Endothelial cell of umbilical vein (primary cell): Measurements from ENCODE around the gene RAB3GAP2. TPM values are rescaled to one million over a fixed set of nuclear protein-coding genes. Genes with fewer than 3 reads are reported as not detected.
"Not testable (repeated sequence)": the region's sequence is repeated elsewhere in the genome, so short reads cannot be mapped to it uniquely, and the experiment has no call there.

Experiments used
- BruUV-seq: library from RNA; stranded (reverse); fragments of 400-500 nt; replicated peaks from 2 replicates; lab custom pipeline; 2021; lab: Mats Ljungman, UMichigan
- CTCF ChIA-PET: fragments of 300-600, 350-600 bp; sonication (Branson Sonifier 250); formaldehyde crosslinking; loops from one replicate; lab custom pipeline; 2021; ENCODE audit warnings: antibody characterized with exemption, inconsistent platforms; lab: Charles Lee
- POLR2A ChIA-PET: fragments of 300-600, 350-600 bp; sonication (Branson Sonifier 250); formaldehyde crosslinking; loops from one replicate; lab custom pipeline; 2021; ENCODE audit warnings: antibody characterized with exemption, inconsistent platforms; lab: Charles Lee
- DNase-seq: peaks from one replicate; pipeline ENCODE4 v3.0.0-alpha.2; 2011; ENCODE audit warnings: low read depth, low spot score
- FAIRE-seq: peaks from 2 replicates; lab custom pipeline; 2011; peaks lifted over from hg19 to GRCh38; lab: Jason Lieb, UNC
- H2AFZ ChIP-seq: 2 replicates; pipeline ENCODE4 v1.6.0; 2012; ENCODE audit warnings: low read depth, low read length, control low read depth, inconsistent platforms
- H3K27ac ChIP-seq: 2 replicates; pipeline ENCODE4 v1.5.1; 2011; ENCODE audit warnings: low read depth, mild to moderate bottlenecking, control low read depth, low read length, moderate library complexity; ENCODE audit not compliant: insufficient read depth
- H3K27me3 ChIP-seq, 2 experiments: 2 replicates each; pipeline versions ENCODE4 v1.6.0 to v1.6.1; 2011; ENCODE audit warnings: low read length in 2 of 2, mixed read lengths in 1 of 2; ENCODE audit not compliant: control insufficient read depth in 2 of 2, insufficient read depth in 2 of 2
- H3K36me3 ChIP-seq, 2 experiments: 2 replicates in 1 of 2; 3 replicates in 1 of 2; pipeline ENCODE4 v1.5.1; 2011; ENCODE audit warnings: low read length in 2 of 2, mild to moderate bottlenecking in 1 of 2, moderate library complexity in 1 of 2; ENCODE audit not compliant: control insufficient read depth in 2 of 2, insufficient read depth in 2 of 2; ENCODE audit errors: extremely low read depth in 1 of 2
- H3K4me1 ChIP-seq: 3 replicates; pipeline ENCODE4 v1.5.1; 2011; ENCODE audit warnings: mild to moderate bottlenecking, low read length; ENCODE audit not compliant: control insufficient read depth, insufficient read depth; ENCODE audit errors: extremely low read depth
- H3K4me2 ChIP-seq: 2 replicates; pipeline ENCODE4 v1.6.1; 2011; ENCODE audit warnings: low read length, control low read depth, mixed read lengths; ENCODE audit not compliant: insufficient read depth
- H3K4me3 ChIP-seq, 3 experiments: fragments of 200-600 bp in 1 of 3; sonication (generic), shearing (Covaris generic) in 1 of 3; replicated peaks in 1 of 3; 2 replicates each; pipeline ENCODE4 v1.5.1; 2011 to 2016; ENCODE audit warnings: control low read depth in 3 of 3, low read length in 3 of 3, mild to moderate bottlenecking in 2 of 3, inconsistent platforms in 1 of 3, low read depth in 1 of 3, moderate library complexity in 1 of 3; ENCODE audit not compliant: insufficient read depth in 1 of 3
- H3K79me2 ChIP-seq: 2 replicates; pipeline ENCODE4 v1.6.0; 2012; ENCODE audit warnings: low read length, inconsistent platforms; ENCODE audit not compliant: control insufficient read depth, insufficient read depth
- H3K9ac ChIP-seq: replicated peaks from 2 replicates; pipeline ENCODE3; 2011; ENCODE audit warnings: low read length, control low read depth; ENCODE audit not compliant: insufficient read depth; ENCODE audit errors: extremely low read depth
- H3K9me1 ChIP-seq: replicated peaks from 3 replicates; pipeline ENCODE4 v1.6.0; 2011; ENCODE audit warnings: mild to moderate bottlenecking, low read length; ENCODE audit not compliant: control insufficient read depth, insufficient read depth; ENCODE audit errors: extremely low read depth
- H3K9me3 ChIP-seq: replicated peaks from 2 replicates; pipeline ENCODE4 v1.5.1; 2012; ENCODE audit warnings: low read length, inconsistent platforms; ENCODE audit not compliant: control insufficient read depth, insufficient read depth
- H4K20me1 ChIP-seq: replicated peaks from 2 replicates; pipeline ENCODE3; 2011; ENCODE audit warnings: mild to moderate bottlenecking, low read length; ENCODE audit not compliant: control insufficient read depth, insufficient read depth; ENCODE audit errors: extremely low read depth
- CTCF ChIP-seq, 2 donors: IDR thresholded peaks; 1 replicate in 1 of 2; 2 replicates in 1 of 2; pipeline ENCODE4 v1.5.1; 2011; ENCODE audit warnings: low read length in 2 of 2, mild to moderate bottlenecking in 2 of 2, moderate library complexity in 2 of 2, control low read depth in 1 of 2, inconsistent platforms in 1 of 2, low read depth in 1 of 2; ENCODE audit not compliant: insufficient read depth in 1 of 2; ENCODE audit errors: extremely low read depth in 1 of 2
- EZH2 ChIP-seq: IDR thresholded peaks from 2 replicates; pipeline ENCODE4 v1.6.1; 2012; ENCODE audit warnings: borderline replicate concordance, low read depth, mild to moderate bottlenecking, moderate library complexity, low read length, inconsistent platforms; ENCODE audit not compliant: severe bottlenecking
- FOS ChIP-seq: IDR thresholded peaks from 2 replicates; pipeline ENCODE4 v1.6.1; 2011; ENCODE audit warnings: mild to moderate bottlenecking, low read length, moderate library complexity, borderline replicate concordance; ENCODE audit not compliant: insufficient read depth
- GATA2 ChIP-seq: IDR thresholded peaks from 2 replicates; pipeline ENCODE4 v1.7.0; 2011; ENCODE audit warnings: low read depth, mild to moderate bottlenecking, moderate library complexity, mixed read lengths, low read length; ENCODE audit not compliant: insufficient read length, insufficient read depth
- JUN ChIP-seq: IDR thresholded peaks from 2 replicates; pipeline ENCODE4 v1.6.1; 2011; ENCODE audit warnings: borderline replicate concordance, low read depth; ENCODE audit not compliant: insufficient read length, insufficient read depth
- MAX ChIP-seq: IDR thresholded peaks from 2 replicates; pipeline ENCODE4 v1.6.1; 2011; ENCODE audit not compliant: insufficient read depth, insufficient read length
- MYC ChIP-seq: IDR thresholded peaks from one replicate; pipeline ENCODE4 v1.6.1; 2011; ENCODE audit warnings: mild to moderate bottlenecking, low read depth, low read length
- POLR2A ChIP-seq: IDR thresholded peaks from 2 replicates; pipeline ENCODE4 v1.6.1; 2012; ENCODE audit warnings: low read depth, mild to moderate bottlenecking, control low read depth, low read length
- POLR2AphosphoS5 ChIP-seq: IDR thresholded peaks from 2 replicates; pipeline ENCODE4 v1.6.1; 2012; ENCODE audit warnings: low read depth, mild to moderate bottlenecking, control low read depth, low read length, moderate library complexity; ENCODE audit not compliant: insufficient read depth
- dilution Hi-C: fragments of 300-500 bp; cut with MboI; formaldehyde crosslinking; loops from one replicate; pipeline ENCODE4 v1.15.0; 2019; ENCODE audit warnings: low sequenced_read_pairs; ENCODE audit not compliant: extremely low pct_ligation_motif_present
- intact Hi-C: fragments of 100-400 bp; cut with micrococcal nuclease; formaldehyde crosslinking; loops from one replicate; pipeline ENCODE4 v1.10.0; 2022
- polyA plus RNA-seq, 4 experiments: library from polyadenylated mRNA; depleted of rRNA in 3 of 4; stranded (reverse) in 3 of 4; unstranded in 1 of 4; fragments of >200 nt; gene quantifications; 2 replicates each; pipeline versions ENCODE4 v1.2.1 to v1.2.3, GENCODE V29; 2011 to 2012; ENCODE audit warnings: missing spikeins in 1 of 4
- total RNA-seq: library from RNA; stranded (reverse); gene quantifications from 2 replicates; pipeline ENCODE4 v1.2.3, GENCODE V29; 2021

Gene RAB3GAP2
- total and polyA plus RNA-seq, 2 donors (not counting 3 experiments of a cell fraction or from before 2014, with no cell fraction given): 11.1 to 37.4 TPM

- POLR2A ChIA-PET: no interaction called here
- Histone ChIP-seq H3K9me1 (no peaks in the 10 kb centered on the region), H3K36me3 (no peaks in the 10 kb centered on the region), H3K4me3 (no peak overlapping the region), H3K27ac (no peak overlapping the region), H3K27me3 (no peaks in the 10 kb centered on the region), H4K20me1 (no peaks in the 10 kb centered on the region), H3K9ac (no peak overlapping the region), H2AFZ (no peak overlapping the region), H3K4me2 (no peak overlapping the region), H3K9me3 (no peaks in the 10 kb centered on the region), H3K4me1 (no peaks in the 10 kb centered on the region), H3K79me2 (peaks cover 19% of the 10 kb centered on the region)
- BruUV-seq: no TSS peak
- CTCF ChIA-PET: interaction anchor here (1.0 kb wide), 1 partner anchor 9 kb away, joined by 5 read pairs; no protein-coding TSS in a partner anchor
- no peak for TF ChIP-seq GATA2
- TF ChIP-seq EZH2: no peak
- no peak for TF ChIP-seq POLR2AphosphoS5
- TF ChIP-seq MAX: no peak
- no peak for TF ChIP-seq POLR2A
- no peak for TF ChIP-seq JUN
- no peak for TF ChIP-seq FOS
- TF ChIP-seq MYC: no peak
- no peak for TF ChIP-seq CTCF (IDR thresholded peaks at IDR 0.05; ENCODE audit: extremely low read depth in 1 of 2, insufficient read depth in 1 of 2, low read depth in 1 of 2, low read length in 2 of 2)
- no peak for DNase-seq
- dilution Hi-C loops (no loop called here), intact Hi-C loops (no loop called here)
- FAIRE-seq: no peak
Observed at GRCh38 chr1:220221269-220221668, 51.0 kb downstream of the RAB3GAP2 start.

GRCh38 chr1:220220699-220221040, 51.6 kb downstream of the RAB3GAP2 start:
- FAIRE-seq: not testable (repeated sequence)

More at GRCh38 chr1:220220699-220221040, 51.6 kb downstream of the RAB3GAP2 start:
- H3K27me3 ChIP-seq, H2AFZ ChIP-seq, H4K20me1 ChIP-seq, dilution Hi-C loops, H3K4me3 ChIP-seq, POLR2A ChIA-PET, H3K4me1 ChIP-seq, BruUV-seq, H3K9ac ChIP-seq, H3K9me3 ChIP-seq, DNase-seq, H3K27ac ChIP-seq, H3K36me3 ChIP-seq, H3K9me1 ChIP-seq, H3K4me2 ChIP-seq, intact Hi-C loops: not testable (repeated sequence)
- peaks cover 16% of the 10 kb centered on the region for H3K79me2 ChIP-seq
- CTCF ChIA-PET: interaction anchor here (1.4 to 2.9 kb wide), 3 partner anchors 9 to 555 kb away, joined by 3 to 30 read pairs (median 27); no protein-coding TSS in a partner anchor
